Prostate gland (tissue), 2 donors: ENCODE data around the gene AIPL1. TPM values are rescaled to one million over a fixed set of nuclear protein-coding genes. Genes with fewer than 3 reads are reported as not detected.

ENCODE experiments used
- DNase-seq: peaks from one replicate; pipeline ENCODE4 v3.0.0-alpha.2; 2019; ENCODE audit warnings: low spot score
- H3K27ac ChIP-seq, 2 donors: fragments of 200-600 bp; sonication (generic); 2 replicates each; pipeline ENCODE4 v1.5.1; 2017 to 2019
- H3K27me3 ChIP-seq: fragments of 200-600 bp; sonication (generic); replicated peaks from 2 replicates; pipeline ENCODE4 v1.5.1; 2019; ENCODE audit not compliant: insufficient read depth
- H3K36me3 ChIP-seq, 2 donors: fragments of 200-600 bp; sonication (generic); 1 replicate in 1 of 2; 2 replicates in 1 of 2; pipeline versions ENCODE4 v1.5.1 to v1.8.1; 2017 to 2019
- H3K4me1 ChIP-seq: fragments of 200-600 bp; sonication (generic); replicated peaks from 2 replicates; pipeline ENCODE4 v1.5.1; 2019
- H3K4me3 ChIP-seq, 2 donors: fragments of 200-600 bp; sonication (generic); 2 replicates each; pipeline ENCODE4 v1.5.1; 2017 to 2019
- H3K9me3 ChIP-seq: fragments of 200-600 bp; sonication (generic); 2 replicates; pipeline ENCODE4 v1.5.1; 2017
- POLR2A ChIP-seq: fragments of 450-650 bp; IDR thresholded peaks from one replicate; pipeline ENCODE4 v1.6.1; 2016; ENCODE audit warnings: antibody characterized with exemption, mild to moderate bottlenecking
- POLR2AphosphoS5 ChIP-seq: sonication (generic); formaldehyde crosslinking; IDR thresholded peaks from one replicate; pipeline ENCODE4 v1.6.1; 2017; ENCODE audit warnings: antibody characterized with exemption
- WGBS: methylation state at CpG from one replicate; pipeline ENCODE4 v1.1.5; 2018; 5-methylcytosine and 5-hydroxymethylcytosine counted together
- intact Hi-C: fragments of 100-400 bp; cut with DNase I; formaldehyde crosslinking; loops from one replicate; pipeline ENCODE4 v1.14.2; 2022
- total RNA-seq, 2 donors: library from RNA; depleted of rRNA; stranded (reverse); fragments of >200 nt; gene quantifications; one replicate each; pipeline ENCODE4 v1.1.0, GENCODE V29; 2016
- TF ChIP-seq, protein P1 (sequence below), 4 experiments: fragments of 200-600 bp in 2 of 4; fragments of 450-650 bp in 2 of 4; sonication (generic) in 2 of 4; IDR thresholded peaks; 1 replicate in 3 of 4; 2 replicates in 1 of 4; pipeline ENCODE4 v1.5.1; 2016 to 2019; ENCODE audit warnings: antibody characterized with exemption in 4 of 4, mild to moderate bottlenecking in 2 of 4, moderate library complexity in 2 of 4

The AIPL1 gene
- total RNA-seq, 2 donors from 2014 or later, result not detected

- Histone ChIP-seq H3K27ac (no peak overlapping the region), H3K9me3 (no peaks in the 10 kb centered on the region), H3K4me3 (no peak overlapping the region), H3K36me3 (no peaks in the 10 kb centered on the region), H3K27me3 (no peaks in the 10 kb centered on the region), H3K4me1 (no peaks in the 10 kb centered on the region)
- 87% methylated on average over 10 of the region's 10 CpGs for WGBS
- intact Hi-C loops, result no loop called here
- DNase-seq, result no peak
- TF ChIP-seq, protein P1, sequence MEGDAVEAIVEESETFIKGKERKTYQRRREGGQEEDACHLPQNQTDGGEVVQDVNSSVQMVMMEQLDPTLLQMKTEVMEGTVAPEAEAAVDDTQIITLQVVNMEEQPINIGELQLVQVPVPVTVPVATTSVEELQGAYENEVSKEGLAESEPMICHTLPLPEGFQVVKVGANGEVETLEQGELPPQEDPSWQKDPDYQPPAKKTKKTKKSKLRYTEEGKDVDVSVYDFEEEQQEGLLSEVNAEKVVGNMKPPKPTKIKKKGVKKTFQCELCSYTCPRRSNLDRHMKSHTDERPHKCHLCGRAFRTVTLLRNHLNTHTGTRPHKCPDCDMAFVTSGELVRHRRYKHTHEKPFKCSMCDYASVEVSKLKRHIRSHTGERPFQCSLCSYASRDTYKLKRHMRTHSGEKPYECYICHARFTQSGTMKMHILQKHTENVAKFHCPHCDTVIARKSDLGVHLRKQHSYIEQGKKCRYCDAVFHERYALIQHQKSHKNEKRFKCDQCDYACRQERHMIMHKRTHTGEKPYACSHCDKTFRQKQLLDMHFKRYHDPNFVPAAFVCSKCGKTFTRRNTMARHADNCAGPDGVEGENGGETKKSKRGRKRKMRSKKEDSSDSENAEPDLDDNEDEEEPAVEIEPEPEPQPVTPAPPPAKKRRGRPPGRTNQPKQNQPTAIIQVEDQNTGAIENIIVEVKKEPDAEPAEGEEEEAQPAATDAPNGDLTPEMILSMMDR (IDR thresholded peaks at IDR 0.05), result no peak
- TF ChIP-seq POLR2A, result no peak
- TF ChIP-seq POLR2AphosphoS5, result no peak
Measured at GRCh38 chr17:6461792-6462524, 27.0 kb upstream of the AIPL1 start.

DNA sequence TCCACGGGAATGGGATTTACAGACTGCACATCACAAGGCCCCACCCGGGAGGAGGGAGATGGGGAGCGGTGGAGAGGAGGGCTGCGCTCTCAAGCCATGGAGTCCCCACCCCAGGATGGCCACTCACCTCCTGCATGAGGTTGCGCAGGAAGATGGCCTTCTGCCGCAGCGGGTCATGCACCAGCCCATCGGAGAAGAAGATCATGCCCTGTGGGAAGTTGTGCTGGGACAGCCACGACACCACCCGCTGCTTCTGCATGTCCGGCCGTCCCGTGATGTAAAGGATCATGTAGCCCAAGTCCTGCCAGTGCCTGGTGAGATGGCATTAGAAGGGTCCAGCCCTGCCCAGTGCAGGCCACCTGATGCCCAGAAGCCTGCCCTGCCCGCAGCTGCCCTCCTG lies 26.3 kb upstream of the AIPL1 start:
- Histone ChIP-seq H3K4me3 (no peak overlapping the region), H3K27me3 (no peaks in the 10 kb centered on the region), H3K9me3 (no peaks in the 10 kb centered on the region), H3K27ac (no peak overlapping the region), H3K4me1 (no peaks in the 10 kb centered on the region), H3K36me3 (no peaks in the 10 kb centered on the region)
- TF ChIP-seq, protein P1 (IDR thresholded peaks at IDR 0.05), result no peak
- no peak for TF ChIP-seq POLR2A
- no peak for TF ChIP-seq POLR2AphosphoS5
- DNase-seq, result no peak
- WGBS, result 82% methylated on average over 6 of the region's 14 CpGs
- intact Hi-C loops, result no loop called here

DNA sequence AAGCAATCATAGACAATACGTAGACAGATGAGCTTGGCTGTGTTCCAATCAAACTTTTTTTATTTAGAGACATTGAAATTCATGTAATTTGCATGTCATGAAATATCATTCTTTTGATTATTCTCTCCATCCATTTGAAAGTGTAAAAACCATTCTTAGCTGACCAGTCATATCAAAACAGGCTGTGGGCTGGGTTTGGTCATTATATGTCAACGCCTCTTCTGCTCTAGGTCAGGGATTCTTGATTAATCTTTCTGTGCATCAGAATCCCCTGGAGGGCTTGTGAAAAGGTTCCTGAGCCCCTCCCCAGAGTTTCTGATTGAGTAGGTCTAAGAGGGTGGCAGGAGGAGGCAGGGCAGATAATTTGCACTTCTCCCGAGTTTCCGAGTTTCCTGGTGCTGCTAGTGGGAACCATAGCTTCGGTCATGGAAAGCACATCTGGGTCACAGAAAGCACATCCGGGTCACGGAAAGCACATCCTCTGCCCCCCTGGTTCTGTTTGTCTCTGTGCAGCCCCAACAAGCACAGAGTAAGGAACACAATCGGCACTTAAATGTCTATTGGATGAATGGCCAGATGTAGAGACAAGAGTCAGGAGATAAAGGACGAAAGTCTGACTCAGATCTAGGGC lies 25.7 kb upstream of the AIPL1 start:
- H3K36me3 ChIP-seq, result no peaks in the 10 kb centered on the region

DNA sequence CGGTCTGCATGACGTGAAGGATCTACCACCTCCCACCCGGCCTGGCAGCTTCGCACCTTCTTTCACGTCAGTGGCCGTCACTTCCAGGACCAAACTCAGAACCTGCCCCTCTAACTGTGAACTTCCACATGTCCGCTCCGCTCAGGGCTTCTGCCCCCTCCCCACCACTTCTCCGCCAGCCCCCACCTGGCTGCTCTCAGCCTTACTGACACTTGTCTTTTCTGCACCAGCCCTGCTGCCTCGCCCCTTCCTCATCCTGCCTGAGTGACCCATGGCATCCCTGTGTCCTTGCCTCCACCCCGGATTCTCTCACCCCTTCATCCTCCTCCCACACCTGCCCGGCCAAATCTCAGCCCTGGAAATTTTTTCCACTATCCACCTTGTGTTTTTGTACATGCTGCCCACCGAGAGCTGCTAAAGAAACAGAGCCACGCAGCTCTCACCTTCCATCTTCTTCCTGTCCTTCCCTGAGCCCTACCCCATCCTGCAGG lies 23.6 kb upstream of the AIPL1 start:
- H3K27ac ChIP-seq, result no peak overlapping the region
- H3K4me1 ChIP-seq, result no peaks in the 10 kb centered on the region
- H3K27me3 ChIP-seq, result no peaks in the 10 kb centered on the region
- intact Hi-C loops, result no loop called here
- no peak for DNase-seq
- H3K9me3 ChIP-seq, result no peaks in the 10 kb centered on the region
- TF ChIP-seq POLR2AphosphoS5 (no peak), POLR2A (no peak)
- TF ChIP-seq, protein P1 (IDR thresholded peaks at IDR 0.05), result no peak
- H3K36me3 ChIP-seq, result no peaks in the 10 kb centered on the region
- WGBS, result 88% methylated on average over 14 of the region's 14 CpGs
- H3K4me3 ChIP-seq, result no peak overlapping the region

More for the DNA sequence above, 25.7 kb upstream of the AIPL1 start:
- 90% methylated on average over 9 of the region's 9 CpGs for WGBS
- H3K4me1 ChIP-seq, result no peaks in the 10 kb centered on the region
- H3K9me3 ChIP-seq, result no peaks in the 10 kb centered on the region
- TF ChIP-seq POLR2A, result no peak
- TF ChIP-seq, protein P1 (IDR thresholded peaks at IDR 0.05), result no peak
- no peak overlapping the region for H3K4me3 ChIP-seq
- H3K27me3 ChIP-seq, result no peaks in the 10 kb centered on the region
- no peak overlapping the region for H3K27ac ChIP-seq
- intact Hi-C loops, result no loop called here
- no peak for DNase-seq
